GM19467 (cell line): ENCODE data around the gene CCDC127.
A peak's percentile ranks its signal among the peaks of the same experiment; 100 is the strongest.

ENCODE experiments used
- ATAC-seq: cut with Tn5 transposase; IDR thresholded peaks from one replicate; pipeline ENCODE4 v1.9.1; 2021; ENCODE audit warnings: mild to moderate bottlenecking, moderate library complexity; ENCODE audit not compliant: unreplicated experiment

The CCDC127 gene

DNA sequence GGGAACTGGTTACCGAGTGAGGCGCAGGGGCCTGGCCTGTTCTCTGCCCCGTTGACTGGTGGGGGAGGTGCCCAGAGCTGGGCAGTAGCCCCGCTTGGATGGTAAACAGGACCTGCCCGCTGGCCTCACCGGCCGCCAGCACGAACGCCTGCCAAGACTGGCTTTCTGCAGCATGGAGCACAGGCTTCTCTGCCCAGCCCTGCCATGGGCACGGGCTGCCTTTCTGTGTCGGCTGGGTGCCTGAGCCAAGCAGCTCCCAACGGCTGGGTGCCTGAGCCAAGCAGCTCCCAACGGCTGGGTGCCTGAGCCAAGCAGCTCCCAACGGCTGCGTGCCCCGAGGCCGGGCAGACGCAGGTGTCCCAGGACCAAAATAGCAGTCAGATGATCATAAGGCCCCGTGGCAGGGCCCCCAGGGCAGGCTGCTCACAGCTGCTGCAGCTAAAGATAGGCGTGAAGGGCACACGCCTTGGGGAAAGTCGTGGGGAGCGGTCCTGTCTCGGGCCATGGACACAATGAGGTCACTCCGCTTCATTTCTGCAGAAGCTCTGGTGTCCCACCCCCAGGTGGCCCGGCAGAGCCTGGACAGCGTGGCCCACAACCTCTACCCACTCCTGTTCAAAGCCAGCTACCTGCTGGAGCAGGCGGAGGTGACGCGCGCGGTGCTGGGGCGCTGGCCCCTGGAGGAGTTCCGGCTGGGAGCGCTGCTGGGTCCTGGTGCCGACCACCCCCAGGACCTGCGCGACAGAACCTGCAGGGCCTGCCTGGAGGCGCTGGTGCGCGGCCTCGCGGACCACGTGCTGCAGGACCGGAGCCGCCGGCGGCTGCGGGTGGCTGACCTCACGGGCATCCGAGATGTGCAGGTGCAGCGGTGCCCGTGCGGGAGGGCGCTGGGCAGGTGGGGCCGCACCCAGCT is 26.7 kb downstream of the CCDC127 start, which contains the start of gene LRRC14B:
Gene LRRC14B, plus strand, starts transcription at position 460 of the 913 bp plus-strand sequence. Its CDS starts 44 bp downstream, at position 504.
- ATAC-seq = no peak

DNA sequence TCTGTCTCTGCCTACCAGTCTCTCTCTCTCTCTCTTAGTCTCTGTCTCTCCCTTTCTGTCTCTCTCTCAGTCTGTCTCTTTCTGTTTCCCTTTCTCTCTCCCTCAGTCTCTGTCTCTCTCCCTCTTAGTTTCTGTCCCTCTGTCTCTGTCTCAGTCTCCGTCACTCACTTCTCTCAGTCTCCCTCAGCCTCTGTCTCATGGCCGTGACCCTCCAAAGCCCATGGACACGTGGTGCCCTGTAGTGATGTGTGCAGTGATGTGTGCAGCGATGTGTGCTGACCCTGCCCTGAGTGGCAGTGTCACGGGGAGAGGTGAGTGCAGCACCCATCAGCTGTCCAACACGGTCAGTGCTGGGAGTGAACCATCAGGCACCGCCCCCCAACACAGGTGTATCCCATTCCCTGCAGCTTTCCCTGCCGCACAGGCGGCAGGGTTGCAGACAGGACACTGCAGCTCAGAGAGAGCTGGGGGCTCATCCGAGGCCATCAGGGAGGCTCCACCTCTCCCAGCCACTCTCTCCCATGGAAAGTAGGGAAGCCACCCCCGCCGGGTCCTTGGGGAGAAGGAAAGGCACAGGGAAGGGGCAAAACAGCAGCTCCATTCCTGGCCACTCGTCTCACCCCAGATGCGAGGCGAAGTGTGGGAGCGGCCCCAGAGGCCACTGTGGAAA is 27.5 kb downstream of the CCDC127 start:
- peak; percentile 30 for ATAC-seq

GRCh38 chr5:189976-190365 is 28.0 kb downstream of the CCDC127 start:
- no peak for ATAC-seq

DNA sequence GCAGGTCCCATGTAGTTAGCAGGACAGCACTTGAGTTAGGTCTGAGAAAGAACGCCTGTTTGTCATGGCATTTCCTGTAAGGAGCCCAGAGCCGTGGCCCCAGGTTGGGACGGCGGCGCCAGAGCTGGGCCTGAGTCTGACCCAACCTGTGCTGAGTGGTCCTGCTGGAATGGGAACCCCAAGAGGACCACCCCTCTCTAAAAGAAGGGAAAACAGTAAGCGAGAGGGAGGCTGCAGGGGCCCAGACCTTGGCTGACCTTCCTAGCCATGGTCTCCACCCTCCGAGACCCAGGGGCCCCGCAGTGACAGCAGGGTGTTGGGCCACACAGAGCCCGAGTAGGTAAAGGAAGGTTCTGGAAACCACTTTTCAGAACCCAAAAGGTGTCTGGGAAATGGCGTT is 28.5 kb downstream of the CCDC127 start:
- ATAC-seq = no peak

DNA sequence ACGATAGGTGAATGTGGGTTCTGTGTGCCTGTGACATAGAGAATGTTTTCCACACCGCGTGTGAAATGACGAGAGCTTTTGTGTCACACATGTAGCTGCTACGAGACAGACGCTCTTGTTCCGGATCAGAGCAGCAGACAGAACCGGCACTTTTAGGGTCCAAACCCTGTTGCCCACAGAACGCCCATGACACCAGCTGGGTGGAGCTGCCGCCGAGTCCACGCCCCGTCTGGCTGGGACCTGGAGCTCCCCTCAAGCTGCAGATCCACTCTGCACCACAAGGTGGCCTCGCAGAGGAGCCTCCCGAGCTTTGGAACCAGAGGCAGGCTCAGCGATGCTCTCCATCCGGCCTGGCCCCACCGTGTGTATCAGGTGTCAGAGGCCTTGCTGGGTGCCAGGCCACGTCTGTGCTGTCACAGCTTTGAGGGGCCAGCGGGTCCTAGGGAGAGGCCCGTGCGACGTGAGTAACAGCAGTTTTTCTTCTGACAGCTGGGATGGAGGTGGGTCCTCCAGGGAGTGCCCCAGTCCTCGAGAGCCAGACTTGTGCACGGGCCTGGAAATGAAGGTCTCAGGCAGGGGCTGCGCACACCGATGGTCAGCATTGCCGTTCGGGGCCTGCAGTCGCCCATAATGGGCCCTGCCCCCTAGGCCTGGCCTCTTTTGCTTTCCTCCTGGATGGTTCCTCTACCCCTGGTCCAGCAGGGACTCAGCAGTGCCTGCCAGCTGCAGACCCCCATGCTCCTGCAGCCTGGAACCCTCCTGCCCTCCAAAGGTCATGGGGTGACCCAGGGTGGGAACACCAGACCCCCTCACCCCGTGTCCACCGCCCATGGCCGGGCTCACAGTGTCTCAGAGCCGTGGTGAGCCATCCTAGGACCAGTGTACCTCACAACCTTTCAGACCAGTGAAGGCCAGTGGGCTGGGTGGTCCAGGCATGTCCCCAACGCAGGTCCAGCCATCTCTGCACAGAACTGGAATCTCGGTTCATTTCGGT is 29.2 kb downstream of the CCDC127 start:
- ATAC-seq = peak; percentile 78

- no peak for ATAC-seq
Observed at GRCh38 chr5:187617-188451, 30.1 kb downstream of the CCDC127 start.

- ATAC-seq = no peak
Observed at GRCh38 chr5:187042-187431, 30.9 kb downstream of the CCDC127 start.

GRCh38 chr5:186091-187041 is 31.6 kb downstream of the CCDC127 start:
- ATAC-seq = no peak

GRCh38 chr5:185095-186070 is 32.6 kb downstream of the CCDC127 start:
- ATAC-seq = no peak

GRCh38 chr5:184471-184870 is 33.5 kb downstream of the CCDC127 start:
- ATAC-seq = no peak

- no peak for ATAC-seq
Observed at GRCh38 chr5:182126-182525, 35.8 kb downstream of the CCDC127 start.

- no peak for ATAC-seq
Observed at GRCh38 chr5:181566-181965, 36.4 kb downstream of the CCDC127 start.

DNA sequence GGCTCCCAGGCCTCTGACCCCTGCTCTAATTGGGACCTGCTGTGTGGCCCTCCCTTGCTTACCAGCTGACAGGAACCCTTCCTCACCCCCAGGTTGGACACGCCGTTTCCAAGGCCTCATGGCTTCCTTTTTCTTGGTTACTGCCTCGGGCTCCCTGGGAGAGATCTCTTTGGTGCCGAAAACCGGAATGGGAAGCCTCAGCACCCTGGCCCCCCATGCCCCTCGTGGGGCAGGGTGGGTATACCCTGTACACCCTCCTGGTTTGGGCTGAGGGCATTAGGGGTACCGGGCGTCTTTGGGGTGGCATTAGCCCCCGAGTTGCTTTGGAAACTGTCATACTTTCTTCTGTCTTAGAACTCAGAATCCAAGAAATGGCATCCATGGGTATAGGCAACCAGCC is 36.8 kb downstream of the CCDC127 start:
- ATAC-seq = no peak

DNA sequence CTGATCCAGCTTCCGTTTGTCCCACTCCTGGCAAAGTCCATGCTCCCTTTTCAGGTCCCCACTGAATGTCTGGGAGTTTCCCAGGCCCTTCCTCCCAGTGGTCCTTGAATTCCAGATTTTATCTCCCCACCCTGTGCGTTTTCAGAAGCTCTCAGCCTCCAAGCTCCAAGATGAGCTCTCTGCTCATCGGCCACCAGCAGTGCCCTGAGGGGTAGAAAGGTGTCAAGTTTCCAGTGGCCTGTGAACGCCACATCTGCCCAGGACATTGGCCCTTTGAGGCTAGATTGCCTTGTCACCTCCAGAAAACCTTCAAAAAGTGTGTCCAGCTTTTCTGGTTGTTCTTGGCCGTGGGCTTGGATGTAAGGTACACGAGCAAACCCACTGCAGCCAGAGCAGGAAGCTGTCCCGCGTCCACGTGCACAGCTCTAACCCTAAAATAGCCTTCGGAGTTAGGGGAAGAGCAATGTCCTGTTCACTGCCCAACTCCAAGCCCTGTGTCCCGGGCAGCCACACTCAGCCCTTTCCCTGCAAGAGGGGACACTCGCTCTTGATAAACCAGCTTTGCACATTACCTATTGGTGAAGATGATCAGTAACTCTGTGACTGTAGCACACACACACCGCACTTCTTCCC is 37.6 kb downstream of the CCDC127 start:
- no peak for ATAC-seq

DNA sequence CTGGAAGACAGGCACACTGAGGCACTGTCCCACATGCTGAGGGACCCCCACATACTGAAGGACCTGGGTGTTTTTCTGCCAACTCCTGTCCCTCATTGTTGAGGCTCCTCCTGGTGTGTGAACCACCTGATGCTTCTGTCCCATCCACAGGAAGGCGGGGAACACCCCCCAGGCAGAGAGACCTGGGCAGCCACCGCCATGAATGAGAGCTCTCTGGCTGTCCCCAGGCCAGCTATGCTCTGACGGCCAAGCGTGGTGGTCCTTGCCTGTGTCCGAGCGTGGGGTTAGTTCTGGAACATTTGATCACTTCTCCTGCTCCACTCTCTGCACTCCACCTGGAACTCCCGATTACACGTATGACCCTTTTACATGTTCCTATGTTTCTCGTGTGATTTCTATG is 38.6 kb downstream of the CCDC127 start:
- no peak for ATAC-seq

- ATAC-seq = no peak
Observed at GRCh38 chr5:178110-178509, 39.8 kb downstream of the CCDC127 start.

DNA sequence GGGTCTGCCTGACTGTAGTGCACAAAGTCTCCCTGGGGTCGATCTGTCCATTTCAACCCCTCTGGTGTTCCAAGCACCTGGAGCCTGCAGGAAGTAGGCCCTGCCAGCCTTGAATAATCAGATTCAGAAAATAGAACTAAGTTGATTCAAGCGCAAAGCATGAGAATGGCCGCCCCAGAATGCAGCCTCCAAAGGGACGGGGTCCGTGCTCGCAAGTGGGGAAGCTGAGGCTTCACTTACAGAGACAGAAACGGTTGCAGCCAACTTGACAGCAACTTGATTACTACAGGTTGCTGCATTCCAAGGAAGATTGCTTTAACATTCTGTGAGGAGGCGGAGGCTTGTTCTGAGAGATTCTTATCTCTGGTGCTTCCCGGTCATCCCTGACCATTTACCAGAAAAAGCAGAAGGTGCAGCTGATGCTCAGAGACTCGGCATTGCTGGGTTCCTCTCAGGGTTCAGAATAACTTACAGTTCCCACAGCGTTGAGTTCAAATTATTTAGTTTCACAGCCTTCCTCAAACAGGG is 41.6 kb downstream of the CCDC127 start:
- ATAC-seq = no peak
